NCI-H1694 (cell line): ENCODE data around the gene PAX7.

Experiments used
- DNase-seq: peaks from one replicate; lab custom pipeline; 2025; lab: John Stamatoyannopoulos, UW

The PAX7 gene

GRCh38 chr1:18703041-18703621, 72.5 kb downstream of the PAX7 start:
- no peak for DNase-seq

GRCh38 chr1:18705811-18706210, 75.2 kb downstream of the PAX7 start:
- no peak for DNase-seq

GRCh38 chr1:18707696-18708257, 77.1 kb downstream of the PAX7 start:
- DNase-seq, result no peak

- no peak for DNase-seq
Measured at GRCh38 chr1:18710002-18710401, 79.4 kb downstream of the PAX7 start.

GRCh38 chr1:18711003-18711402, 80.4 kb downstream of the PAX7 start:
- DNase-seq, result no peak

GRCh38 chr1:18711536-18712251, 81.0 kb downstream of the PAX7 start:
- DNase-seq, result no peak

GRCh38 chr1:18712252-18712600, 81.6 kb downstream of the PAX7 start:
- no peak for DNase-seq

GRCh38 chr1:18714404-18715175, 83.9 kb downstream of the PAX7 start:
- DNase-seq, result no peak

GRCh38 chr1:18716112-18716784, 85.6 kb downstream of the PAX7 start:
- DNase-seq, result no peak

- no peak for DNase-seq
Measured at GRCh38 chr1:18716785-18717678, 86.4 kb downstream of the PAX7 start.

GRCh38 chr1:18719786-18720451, 89.3 kb downstream of the PAX7 start:
- DNase-seq, result no peak

GRCh38 chr1:18721041-18721440, 90.4 kb downstream of the PAX7 start:
- no peak for DNase-seq

GRCh38 chr1:18721776-18722175, 91.1 kb downstream of the PAX7 start:
- no peak for DNase-seq

GRCh38 chr1:18722270-18722669, 91.6 kb downstream of the PAX7 start:
- no peak for DNase-seq

GRCh38 chr1:18723206-18723605, 92.6 kb downstream of the PAX7 start:
- DNase-seq, result no peak

- no peak for DNase-seq
Measured at GRCh38 chr1:18723701-18724411, 93.2 kb downstream of the PAX7 start.

- no peak for DNase-seq
Measured at GRCh38 chr1:18724801-18725200, 94.2 kb downstream of the PAX7 start.

GRCh38 chr1:18725231-18725895, 94.7 kb downstream of the PAX7 start:
- no peak for DNase-seq

GRCh38 chr1:18726368-18726767, 95.7 kb downstream of the PAX7 start:
- no peak for DNase-seq

- no peak for DNase-seq
Measured at GRCh38 chr1:18727956-18728355, 97.3 kb downstream of the PAX7 start.
